NCI-H146 treated with DMSO at 0.1 percent for 48 hours (cell line): ENCODE results near the gene SPATS1.
A peak's percentile ranks its signal among the peaks of the same experiment; 100 is the strongest.

Experiments
- DNase-seq: peaks from one replicate; lab custom pipeline; 2025; ENCODE audit not compliant: unreplicated experiment; lab: John Stamatoyannopoulos, UW

SPATS1 gene

DNA sequence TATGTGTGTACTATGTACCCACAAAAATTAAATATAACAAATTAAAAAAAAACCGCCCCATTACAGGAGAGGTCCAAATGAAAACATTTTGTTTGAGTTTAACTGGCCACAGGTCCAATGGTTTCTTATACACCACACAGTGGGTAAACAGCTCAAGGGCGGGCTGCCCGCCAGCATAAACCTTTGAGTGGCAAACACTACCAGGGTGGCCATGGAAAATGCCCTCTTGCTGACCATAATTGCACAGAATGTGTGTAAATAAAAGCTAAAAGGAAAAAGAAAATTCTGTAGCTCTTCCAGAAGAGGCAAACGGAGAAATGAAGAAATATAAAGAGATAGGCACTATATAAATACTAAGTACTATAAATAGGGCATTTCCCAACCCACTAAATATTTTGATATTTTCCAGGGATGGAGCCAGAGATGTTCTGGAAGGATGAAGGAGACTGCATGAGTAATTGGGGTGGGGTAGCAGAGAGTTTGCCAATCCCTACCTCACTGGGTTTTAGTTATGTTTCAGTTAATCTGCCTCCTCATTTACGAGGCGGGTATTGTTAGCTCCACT, 44.0 kb downstream of the SPATS1 start:
- DNase-seq: no peak

DNA sequence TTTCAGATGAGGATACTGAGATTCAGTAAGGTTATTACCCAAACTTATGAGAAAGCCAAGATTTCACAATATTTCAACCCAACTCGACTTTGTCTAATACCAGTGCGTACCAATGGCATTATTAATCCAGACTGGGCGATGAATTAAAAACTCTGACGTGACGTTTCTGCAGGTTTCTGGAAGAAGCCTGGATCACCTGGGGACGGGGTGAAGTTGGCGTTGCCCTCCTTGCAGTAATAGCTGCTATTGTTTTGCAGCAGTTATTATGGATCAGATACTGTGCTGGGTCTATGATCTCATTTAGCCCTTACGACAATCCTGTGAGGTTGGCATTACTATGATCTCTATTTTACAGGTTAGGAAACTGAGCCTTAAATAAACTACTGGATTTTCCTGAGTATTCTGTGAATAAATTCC, 44.5 kb downstream of the SPATS1 start:
- DNase-seq: no peak

DNA sequence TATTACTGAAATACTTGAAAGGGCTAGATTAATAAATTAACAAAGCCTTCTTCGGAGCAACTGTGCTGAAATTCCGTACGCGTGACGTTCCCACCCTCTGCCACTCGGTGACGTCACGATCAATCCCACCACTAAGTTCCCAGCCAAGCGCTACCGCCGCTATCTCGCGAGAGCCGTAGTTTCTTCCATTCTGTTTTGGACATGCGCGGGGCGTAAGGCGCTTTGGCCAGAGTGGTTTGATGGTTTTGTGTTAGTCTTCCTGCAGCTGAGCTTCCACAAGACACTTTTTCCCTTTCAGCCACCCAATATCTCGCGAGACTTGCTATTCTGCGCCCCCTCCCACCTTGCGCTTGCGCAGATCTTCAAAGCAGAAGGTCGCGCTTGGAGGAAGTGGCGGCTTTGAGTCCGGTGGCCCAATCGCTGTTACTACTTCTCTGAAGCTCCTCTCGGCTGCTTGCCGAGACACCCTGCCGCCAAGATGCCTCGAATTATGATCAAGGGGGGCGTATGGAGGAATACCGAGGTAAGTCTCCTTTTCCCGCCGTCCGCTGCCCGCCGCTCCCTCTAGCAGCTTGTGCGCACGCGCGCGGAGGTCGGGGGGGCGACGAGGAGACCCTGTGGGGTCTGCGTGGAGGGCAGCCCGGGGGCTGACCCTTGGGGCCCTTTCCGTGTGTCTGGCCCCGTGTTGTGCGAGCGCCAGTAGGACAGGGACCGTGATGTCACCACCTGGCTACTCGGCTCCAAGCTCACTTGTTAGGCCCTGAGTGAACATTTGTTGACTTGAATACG, 45.1 kb downstream of the SPATS1 start, which contains the start of gene CDC5L:
TSS of gene CDC5L (plus strand) at position 361 of the 789 bp plus-strand sequence. CDS start at position 479, 118 bp downstream.
- DNase-seq: peak; percentile 100

DNA sequence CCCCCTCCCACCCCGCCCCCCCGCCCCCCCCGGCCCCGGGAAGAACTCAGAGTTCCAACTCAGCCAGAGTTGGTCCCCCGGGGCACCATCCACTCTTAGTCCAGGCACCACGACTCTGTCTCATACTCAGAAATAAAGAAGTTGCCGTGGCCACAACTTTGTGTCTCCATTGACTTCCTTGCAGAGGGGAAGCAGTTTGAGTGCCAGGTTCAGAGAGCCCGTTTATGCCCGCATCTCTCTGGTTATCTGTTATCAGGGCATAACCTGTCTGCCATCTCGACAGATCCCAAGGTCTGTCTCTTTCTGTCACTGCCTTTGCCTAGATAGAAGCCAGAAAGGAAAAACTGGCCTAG, 45.7 kb downstream of the SPATS1 start:
- DNase-seq: no peak

DNA sequence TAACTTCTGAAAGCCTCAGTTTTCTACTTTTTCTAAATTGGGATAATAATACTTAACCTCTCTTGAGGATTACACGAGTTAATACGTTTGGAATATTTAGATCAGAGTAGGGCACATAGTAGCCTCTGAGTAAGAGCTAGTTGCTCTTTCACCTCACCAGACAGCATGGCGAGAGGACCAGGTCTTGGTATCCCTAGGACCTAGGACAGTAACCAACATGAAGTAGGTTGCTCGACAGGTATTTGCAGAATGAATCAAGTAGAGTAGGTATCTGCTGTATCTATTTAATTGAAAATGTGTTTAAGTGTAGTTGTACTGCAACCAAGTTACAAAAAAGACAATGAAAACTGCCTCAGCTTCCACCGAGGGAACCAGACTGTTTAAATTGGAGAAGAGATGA, 46.4 kb downstream of the SPATS1 start:
- DNase-seq: no peak

DNA sequence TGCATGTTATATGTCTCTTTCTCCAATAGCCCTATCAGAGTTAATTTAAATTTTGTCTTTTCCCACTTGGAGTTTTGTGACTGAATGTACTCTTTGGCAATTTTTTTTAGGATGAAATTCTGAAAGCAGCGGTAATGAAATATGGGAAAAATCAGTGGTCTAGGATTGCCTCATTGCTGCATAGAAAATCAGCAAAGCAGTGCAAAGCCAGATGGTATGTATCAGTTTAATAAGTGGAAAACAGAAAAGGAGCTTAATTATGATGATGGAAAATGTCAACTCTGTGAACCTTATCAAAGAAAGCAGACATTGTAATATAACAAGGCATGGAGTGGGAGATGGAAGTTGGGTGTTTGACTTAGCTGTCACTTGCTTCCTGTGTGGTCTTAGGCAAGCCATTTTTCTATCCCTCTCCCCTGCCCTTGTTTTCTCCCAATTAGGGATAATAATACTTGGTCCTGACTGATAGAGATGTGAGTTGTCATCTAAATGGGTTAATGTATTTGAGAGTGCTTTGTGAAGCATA, 47.8 kb downstream of the SPATS1 start:
- no peak for DNase-seq
